B cell (primary cell): ENCODE results near the gene GMPR. TPM values are rescaled to one million over a fixed set of nuclear protein-coding genes. Genes with fewer than 3 reads are reported as not detected.

Source experiments
- ATAC-seq: fragments of 200-7000 bp; cut with Tn5 transposase; one replicate; pipeline ENCODE4 v1.10.0; 2021; ENCODE audit warnings: low read depth, mild to moderate bottlenecking, moderate number of reproducible peaks, moderate library complexity
- CTCF ChIA-PET: fragments of 350-600 bp; sonication (Branson Sonifier 250); formaldehyde crosslinking; loops from one replicate; lab custom pipeline; 2021; ENCODE audit warnings: antibody characterized with exemption, inconsistent platforms; lab: Charles Lee
- POLR2A ChIA-PET: fragments of 350-600 bp; sonication (Branson Sonifier 250); formaldehyde crosslinking; loops from one replicate; lab custom pipeline; 2021; ENCODE audit warnings: antibody characterized with exemption; lab: Charles Lee
- DNase-seq: peaks from one replicate; pipeline ENCODE4 v3.0.0; 2013
- H2AFZ ChIP-seq: 2 replicates; pipeline ENCODE4 v1.6.1; 2012; ENCODE audit warnings: mild to moderate bottlenecking, low read depth, low read length; ENCODE audit not compliant: insufficient read depth, poor library complexity, severe bottlenecking
- H3K27ac ChIP-seq, 2 donors: 1 replicate in 1 of 2; 2 replicates in 1 of 2; pipeline ENCODE4 v1.5.1; 2012 to 2013; ENCODE audit warnings: low read length in 2 of 2, mild to moderate bottlenecking in 2 of 2, moderate library complexity in 1 of 2
- H3K27me3 ChIP-seq, 4 experiments: fragments of 200-600 bp in 1 of 4; sonication (generic) in 1 of 4; replicated peaks in 1 of 4; 1 replicate in 2 of 4; 2 replicates in 2 of 4; pipeline versions ENCODE4 v1.6.1 to v1.7.0; 2013 to 2016; ENCODE audit warnings: low read length in 3 of 4, mild to moderate bottlenecking in 2 of 4, mixed read lengths in 1 of 4, moderate library complexity in 1 of 4; ENCODE audit not compliant: insufficient read depth in 4 of 4, control insufficient read depth in 3 of 4; ENCODE audit errors: control extremely low read depth in 1 of 4
- H3K36me3 ChIP-seq, 2 experiments: replicated peaks in 1 of 2; 1 replicate in 1 of 2; 2 replicates in 1 of 2; pipeline versions ENCODE4 v1.6.1 to v1.7.1; 2013; ENCODE audit warnings: low read length in 1 of 2; ENCODE audit not compliant: insufficient read depth in 2 of 2, control insufficient read depth in 1 of 2; ENCODE audit errors: control extremely low read depth in 1 of 2, extremely low read depth in 1 of 2
- H3K4me1 ChIP-seq, 2 donors: fragments of 200-600 bp in 1 of 2; sonication (generic) in 1 of 2; 1 replicate in 1 of 2; 2 replicates in 1 of 2; pipeline versions ENCODE4 v1.5.1 to v1.6.1; 2013 to 2017; ENCODE audit warnings: low read length in 2 of 2; ENCODE audit not compliant: control insufficient read depth in 2 of 2, insufficient read depth in 2 of 2
- H3K4me2 ChIP-seq: replicated peaks from 2 replicates; pipeline ENCODE3; 2012; ENCODE audit warnings: mild to moderate bottlenecking, low read depth, low read length; ENCODE audit not compliant: poor library complexity, severe bottlenecking
- H3K4me3 ChIP-seq, 5 experiments: fragments of 200-600 bp in 1 of 5; sonication (generic) in 1 of 5; 1 replicate in 3 of 5; 2 replicates in 2 of 5; pipeline versions ENCODE4 v1.5.1 to v1.7.0; 2011 to 2016; ENCODE audit warnings: low read length in 4 of 5, mild to moderate bottlenecking in 4 of 5, low read depth in 2 of 5, control low read depth in 1 of 5, moderate library complexity in 1 of 5; ENCODE audit not compliant: insufficient read depth in 1 of 5; ENCODE audit errors: control extremely low read depth in 1 of 5, extremely low read depth in 1 of 5
- H3K79me2 ChIP-seq: fragments of 200-600 bp; sonication (generic); one replicate; pipeline ENCODE4 v1.6.0; 2016; ENCODE audit warnings: low read length; ENCODE audit not compliant: control insufficient read depth, insufficient read depth
- H3K9ac ChIP-seq: fragments of 200-600 bp; sonication (generic); 2 replicates; pipeline ENCODE4 v1.6.1; 2017; ENCODE audit warnings: mild to moderate bottlenecking, low read length, moderate library complexity
- H3K9me3 ChIP-seq, 3 donors: one replicate each; pipeline versions ENCODE4 v1.6.1 to v1.7.1; 2013; ENCODE audit warnings: low read length in 2 of 3; ENCODE audit not compliant: control insufficient read depth in 2 of 3, insufficient read depth in 1 of 3; ENCODE audit errors: control extremely low read depth in 1 of 3
- H4K20me1 ChIP-seq: 2 replicates; pipeline ENCODE4 v1.6.0; 2012; ENCODE audit warnings: mild to moderate bottlenecking, low read length; ENCODE audit not compliant: insufficient read depth, control insufficient read depth, poor library complexity, severe bottlenecking
- H3K27ac Mint-ChIP-seq: one replicate; pipeline ENCODE4 v1.8.0; 2021; ENCODE audit warnings: mixed read lengths
- H3K27me3 Mint-ChIP-seq: one replicate; pipeline ENCODE4 v1.8.0; 2021; ENCODE audit warnings: mixed read lengths
- H3K4me1 Mint-ChIP-seq: one replicate; pipeline ENCODE4 v1.8.0; 2021; ENCODE audit warnings: mixed read lengths
- H3K4me3 Mint-ChIP-seq: one replicate; pipeline ENCODE4 v1.8.0; 2021; ENCODE audit warnings: mixed read lengths
- H3K9me3 Mint-ChIP-seq: one replicate; pipeline ENCODE4 v1.8.0; 2022; ENCODE audit warnings: mixed read lengths; ENCODE audit not compliant: insufficient read depth
- CTCF ChIP-seq: fragments of 200-600 bp; IDR thresholded peaks from one replicate; pipeline ENCODE4 v1.8.0; 2022; ENCODE audit warnings: antibody characterized with exemption, mild to moderate bottlenecking
- EZH2 ChIP-seq: IDR thresholded peaks from 2 replicates; pipeline ENCODE4 v1.6.1; 2012; ENCODE audit warnings: borderline replicate concordance, low read depth, mild to moderate bottlenecking, moderate library complexity, low read length; ENCODE audit not compliant: insufficient read depth, poor library complexity, severe bottlenecking
- WGBS: methylation state at CpG from one replicate; pipeline ENCODE4 v1.1.5; 2013; ENCODE audit warnings: missing lambda C conversion rate; ENCODE audit not compliant: insufficient coverage; 5-methylcytosine and 5-hydroxymethylcytosine counted together
- intact Hi-C: fragments of 100-400 bp; cut with micrococcal nuclease; formaldehyde crosslinking; loops from one replicate; pipeline ENCODE4 v1.10.0; 2022
- polyA plus RNA-seq: library from polyadenylated mRNA; depleted of rRNA; stranded (reverse); fragments of >200 nt; gene quantifications from 2 replicates; pipeline ENCODE4 v1.2.3, GENCODE V29; 2012
- total RNA-seq, 2 donors: library from RNA; stranded (reverse); fragments of 120-200 nt in 1 of 2; gene quantifications; 1 replicate in 1 of 2; 2 replicates in 1 of 2; pipeline versions ENCODE4 v1.2.3 to v1.2.4, GENCODE V29; 2013 to 2022

Gene GMPR
- total and polyA plus RNA-seq, 2 donors (not counting 1 experiment from before 2014, with no cell fraction given), result 0.82 TPM; not detected in 1

GRCh38 chr6:16291739-16292138 lies 53.4 kb downstream of the GMPR start:
- H3K36me3 ChIP-seq, result no peaks in the 10 kb centered on the region
- ChIA-PET POLR2A (interaction anchor here (0.6 kb wide), 1 partner anchor 220 kb away, joined by 5 read pairs; no protein-coding TSS in a partner anchor), CTCF (interaction anchor here (0.9 to 1.2 kb wide), 2 partner anchors 8 to 40 kb away, joined by 3 read pairs; no protein-coding TSS in a partner anchor)
- H3K4me2 ChIP-seq, result no peak overlapping the region
- Mint-ChIP-seq H3K4me1 (no peaks in the 10 kb centered on the region), H3K27ac (no peak overlapping the region), H3K4me3 (no peak overlapping the region), H3K9me3 (no peaks in the 10 kb centered on the region), H3K27me3 (no peaks in the 10 kb centered on the region)
- H2AFZ ChIP-seq, result no peak overlapping the region
- 100% methylated on average over 2 of the region's 6 CpGs for WGBS
- no peak for TF ChIP-seq CTCF
- TF ChIP-seq EZH2, result no peak
- H3K4me1 ChIP-seq, result no peaks in the 10 kb centered on the region
- H3K4me3 ChIP-seq, result no peak overlapping the region
- H3K27ac ChIP-seq, result no peak overlapping the region
- H3K9me3 ChIP-seq, result no peaks in the 10 kb centered on the region
- no peaks in the 10 kb centered on the region for H4K20me1 ChIP-seq
- intact Hi-C loops, result no loop called here
- H3K27me3 ChIP-seq, result no peaks in the 10 kb centered on the region
- no peaks in the 10 kb centered on the region for H3K79me2 ChIP-seq
- ATAC-seq (no peak), DNase-seq (no peak)
- H3K9ac ChIP-seq, result no peak overlapping the region

- Mint-ChIP-seq H3K4me1 (no peaks in the 10 kb centered on the region), H3K27me3 (no peaks in the 10 kb centered on the region), H3K9me3 (no peaks in the 10 kb centered on the region), H3K27ac (no peak overlapping the region), H3K4me3 (no peak overlapping the region)
- no peaks in the 10 kb centered on the region for H4K20me1 ChIP-seq
- no peak overlapping the region for H3K27ac ChIP-seq
- H3K4me3 ChIP-seq, result no peak overlapping the region
- H3K27me3 ChIP-seq, result no peaks in the 10 kb centered on the region
- 79% methylated on average over 3 of the region's 5 CpGs for WGBS
- intact Hi-C loops, result no loop called here
- H3K9ac ChIP-seq, result no peak overlapping the region
- H3K9me3 ChIP-seq, result no peaks in the 10 kb centered on the region
- POLR2A ChIA-PET, result no interaction called here
- DNase-seq (no peak), ATAC-seq (no peak)
- no peak overlapping the region for H2AFZ ChIP-seq
- H3K79me2 ChIP-seq, result no peaks in the 10 kb centered on the region
- H3K4me2 ChIP-seq, result no peak overlapping the region
- H3K36me3 ChIP-seq, result no peaks in the 10 kb centered on the region
- H3K4me1 ChIP-seq, result no peaks in the 10 kb centered on the region
- TF ChIP-seq CTCF (no peak), EZH2 (no peak)
- CTCF ChIA-PET, result interaction anchor here (0.9 to 1.2 kb wide), 2 partner anchors 9 to 39 kb away, joined by 3 read pairs; no protein-coding TSS in a partner anchor
Observed at GRCh38 chr6:16292432-16292831, 54.0 kb downstream of the GMPR start.
